K562 (cell line): ENCODE results near the gene YY1AP1. TPM values are rescaled to one million over a fixed set of nuclear protein-coding genes. Genes with fewer than 3 reads are reported as not detected.

ENCODE experiments used
- BMI1 ChIP-seq: fragments of 150-350 bp; IDR thresholded peaks from 2 replicates; pipeline ENCODE4 v1.6.1; 2014; ENCODE audit warnings: low read length
- CAMTA2 ChIP-seq: fragments of 250-450 bp; sonication (Bioruptor Pico); conservative IDR thresholded peaks from 2 replicates; pipeline ENCODE4 v1.5.1; 2022
- ETV6 ChIP-seq, 3 experiments: fragments of 150-350 bp in 1 of 3; sonication (generic) in 1 of 3; formaldehyde crosslinking in 1 of 3; IDR thresholded peaks; 2 replicates each; pipeline versions ENCODE4 v1.6.1 to v1.8.0; 2014 to 2022; ENCODE audit warnings: borderline replicate concordance in 2 of 3, low read depth in 2 of 3, antibody characterized with exemption in 1 of 3, low read length in 1 of 3, mild to moderate bottlenecking in 1 of 3, missing genetic modification reagents in 1 of 3
- FOXJ2 ChIP-seq: fragments of 200-800 bp; sonication (Bioruptor generic); IDR thresholded peaks from 2 replicates; pipeline ENCODE4 v1.6.1; 2016; ENCODE audit warnings: missing genetic modification characterization, missing compliant biosample characterization
- HDAC3 ChIP-seq: fragments of 450-650 bp; IDR thresholded peaks from 2 replicates; pipeline ENCODE4 v1.6.1; 2018; ENCODE audit warnings: borderline replicate concordance, mild to moderate bottlenecking, moderate library complexity; ENCODE audit not compliant: partially characterized antibody
- HMGXB4 ChIP-seq: sonication (generic); formaldehyde crosslinking; IDR thresholded peaks from 2 replicates; pipeline ENCODE4 v1.8.1; 2023; ENCODE audit warnings: mild to moderate bottlenecking, missing genetic modification reagents
- JUND ChIP-seq, 2 experiments: IDR thresholded peaks; 2 replicates in 1 of 2; 3 replicates in 1 of 2; pipeline ENCODE4 v1.6.1; 2011; ENCODE audit warnings: borderline replicate concordance in 2 of 2, low read depth in 2 of 2, low read length in 2 of 2, improper control_type of control experiment in 1 of 2, missing biosample characterization in 1 of 2, missing genetic modification characterization in 1 of 2, missing genetic modification reagents in 1 of 2
- MXI1 ChIP-seq: IDR thresholded peaks from 2 replicates; pipeline ENCODE4 v1.6.1; 2011; ENCODE audit warnings: low read depth, mild to moderate bottlenecking, improper control_type of control experiment, low read length
- NFE2L1 ChIP-seq: fragments of 450-650 bp; IDR thresholded peaks from 2 replicates; pipeline ENCODE4 v1.6.1; 2016; ENCODE audit warnings: missing genetic modification characterization, low read depth, mild to moderate bottlenecking, missing compliant biosample characterization, moderate library complexity, borderline replicate concordance
- NFIC ChIP-seq: fragments of 450-650 bp; IDR thresholded peaks from 2 replicates; pipeline ENCODE4 v1.6.1; 2017; ENCODE audit warnings: mild to moderate bottlenecking, inconsistent platforms
- POLR2A ChIP-seq: fragments of 450-650 bp; conservative IDR thresholded peaks from 2 replicates; pipeline ENCODE4 v1.6.1; 2016
- POLR2AphosphoS5 ChIP-seq: IDR thresholded peaks from 2 replicates; pipeline ENCODE4 v1.6.1; 2011; ENCODE audit warnings: mild to moderate bottlenecking, low read depth, low read length, moderate library complexity; ENCODE audit not compliant: control insufficient read depth, insufficient read depth
- RREB1 ChIP-seq: fragments of 250-450 bp; sonication (Bioruptor Pico); IDR thresholded peaks from 2 replicates; pipeline ENCODE4 v1.4.0; 2020
- SAFB2 ChIP-seq: fragments of 200-400 bp; formaldehyde crosslinking; IDR thresholded peaks from 2 replicates; pipeline ENCODE4 v1.6.1; 2018; ENCODE audit warnings: borderline replicate concordance, low read length, low read depth, moderate library complexity; ENCODE audit not compliant: severe bottlenecking
- TAF9B ChIP-seq: fragments of 450-650 bp; IDR thresholded peaks from 2 replicates; pipeline ENCODE4 v1.6.1; 2018; ENCODE audit warnings: mild to moderate bottlenecking; ENCODE audit not compliant: partially characterized antibody
- TRIM24 ChIP-seq, 2 experiments: fragments of 450-650 bp; IDR thresholded peaks; 2 replicates each; pipeline ENCODE4 v1.6.1; 2016
- ZBTB2 ChIP-seq: fragments of 450-650 bp; IDR thresholded peaks from 2 replicates; pipeline ENCODE4 v1.6.1; 2016; ENCODE audit warnings: antibody characterized with exemption
- ZNF444 ChIP-seq: fragments of 250-450 bp; sonication (Bioruptor Pico); IDR thresholded peaks from 2 replicates; pipeline ENCODE4 v1.4.0; 2020; ENCODE audit warnings: mild to moderate bottlenecking, moderate library complexity
- polyA plus RNA-seq, 8 experiments: library from polyadenylated mRNA; depleted of rRNA in 4 of 8; stranded (reverse) in 5 of 8; unstranded in 3 of 8; fragments of >200 nt; fragmentation: Nextera tagmentation in 2 of 8; fragmentation: Illumina TruSeq in 1 of 8; extraction: Ambion mirVana in 2 of 8; extraction: Trizol in 1 of 8; gene quantifications; 2 replicates each; pipeline versions ENCODE4 v1.2.1 to v1.2.3, GENCODE V29; 2011 to 2014; ENCODE audit warnings: inconsistent platforms in 1 of 8, missing spikeins in 1 of 8
- total RNA-seq, 7 experiments: library from RNA; depleted of rRNA in 6 of 7; stranded (reverse); fragments of >200 nt in 6 of 7; fragmentation: Illumina TruSeq in 2 of 7; extraction: Trizol in 2 of 7; gene quantifications; 2 replicates each; pipeline versions ENCODE4 v1.2.1 to v1.2.3, GENCODE V29; 2011 to 2021; ENCODE audit warnings: low replicate concordance in 1 of 7

The YY1AP1 gene
- total and polyA plus RNA-seq, 9 of the 15 experiments (the other 6 are each of a cell fraction or from before 2014, with no cell fraction given) = 18.4 to 90.7 (median 42.9) TPM

GRCh38 chr1:155609515-155610256, 78.9 kb downstream of the YY1AP1 start, which contains the start of gene MSTO1 (continued):
- no peak for TF ChIP-seq HDAC3
- TF ChIP-seq POLR2AphosphoS5 = peak; percentile 56
- no peak for TF ChIP-seq ZNF444 (CRISPR knock-in tag)
- no peak for TF ChIP-seq FOXJ2
- TF ChIP-seq TRIM24 (IDR thresholded peaks at IDR 0.05) = 0 out of 4 replicates have a peak, but pooled peaks of 1 of the 2 experiments have one; percentile 27
- peak; percentile 89 for TF ChIP-seq MXI1
- no peak for TF ChIP-seq ETV6 (IDR thresholded peaks at IDR 0.05; ENCODE audit: borderline replicate concordance in 1 of 2, low read depth in 2 of 2, low read length in 1 of 2)
- TF ChIP-seq ETV6 (CRISPR knock-in tag; IDR thresholded peaks at IDR 0.05; ENCODE audit: borderline replicate concordance) = 0 out of 2 replicates have a peak, but pooled peaks have one; percentile 59
- no peak for TF ChIP-seq BMI1
- TF ChIP-seq HMGXB4 = no peak
- no peak for TF ChIP-seq NFE2L1 (tag)
- TF ChIP-seq POLR2A = peak; percentile 88
- no peak for TF ChIP-seq CAMTA2 (CRISPR knock-in tag)
- no peak for TF ChIP-seq JUND (IDR thresholded peaks at IDR 0.05; ENCODE audit: borderline replicate concordance, low read depth, low read length)
- TF ChIP-seq JUND (tag; IDR thresholded peaks at IDR 0.05; ENCODE audit: borderline replicate concordance, low read depth, low read length) = peak; percentile 32; the same call in 1 of the 3 replicates
- TF ChIP-seq ZBTB2 = 0 out of 2 replicates have a peak, but pooled peaks have one; percentile 40
- TF ChIP-seq SAFB2 = no peak
- 0 out of 2 replicates have a peak, but pooled peaks have one; percentile 17 for TF ChIP-seq RREB1 (CRISPR knock-in tag)
- TF ChIP-seq NFIC = peak; percentile 44
- TF ChIP-seq TAF9B = peak; percentile 31
